Hematopoietic multipotent progenitor cell treated with erythropoietin and hydrocortisone succinate and interleukin-3 and kit ligand, for 4 days (in vitro differentiated cells): Measurements from ENCODE around the gene CXCL12.

Experiments used
- DNase-seq: peaks from one replicate; pipeline ENCODE4 v3.0.0-alpha.2; 2015

Gene CXCL12

GRCh38 chr10:44384601-44385025 lies 284 bp downstream of the CXCL12 start:
- peak; percentile 37 for DNase-seq

GRCh38 chr10:44383749-44384600 lies 922 bp downstream of the CXCL12 start:
- peak; percentile 29 for DNase-seq

- DNase-seq: no peak
Measured at GRCh38 chr10:44382981-44383748, 1.7 kb downstream of the CXCL12 start.

GRCh38 chr10:44382131-44382858 lies 2.6 kb downstream of the CXCL12 start:
- DNase-seq: no peak

GRCh38 chr10:44380829-44381600 lies 3.9 kb downstream of the CXCL12 start:
- DNase-seq: no peak

GRCh38 chr10:44379907-44380306 lies 5.0 kb downstream of the CXCL12 start:
- no peak for DNase-seq

- no peak for DNase-seq
Measured at GRCh38 chr10:44378626-44379025, 6.3 kb downstream of the CXCL12 start.

- DNase-seq: no peak
Measured at GRCh38 chr10:44377651-44378310, 7.1 kb downstream of the CXCL12 start.

GRCh38 chr10:44376472-44377099 lies 8.3 kb downstream of the CXCL12 start:
- DNase-seq: no peak

- no peak for DNase-seq
Measured at GRCh38 chr10:44374155-44374554, 10.7 kb downstream of the CXCL12 start.

- no peak for DNase-seq
Measured at GRCh38 chr10:44373341-44373995, 11.4 kb downstream of the CXCL12 start.

GRCh38 chr10:44372181-44372580 lies 12.7 kb downstream of the CXCL12 start:
- DNase-seq: no peak

- no peak for DNase-seq
Measured at GRCh38 chr10:44370731-44371248, 14.1 kb downstream of the CXCL12 start.

GRCh38 chr10:44369854-44370253 lies 15.0 kb downstream of the CXCL12 start:
- no peak for DNase-seq

- DNase-seq: no peak
Measured at GRCh38 chr10:44369296-44369695, 15.6 kb downstream of the CXCL12 start.

GRCh38 chr10:44368637-44369036 lies 16.3 kb downstream of the CXCL12 start:
- DNase-seq: no peak

- DNase-seq: no peak
Measured at GRCh38 chr10:44366941-44367630, 17.8 kb downstream of the CXCL12 start.

- no peak for DNase-seq
Measured at GRCh38 chr10:44364566-44364965, 20.3 kb downstream of the CXCL12 start.

- no peak for DNase-seq
Measured at GRCh38 chr10:44363716-44364115, 21.2 kb downstream of the CXCL12 start.
